GM21367 (cell line): Measurements from ENCODE around the gene BBOX1.

Experiments
- ATAC-seq: cut with Tn5 transposase; IDR thresholded peaks from one replicate; pipeline ENCODE4 v1.9.1; 2021; ENCODE audit not compliant: unreplicated experiment

BBOX1 gene

DNA sequence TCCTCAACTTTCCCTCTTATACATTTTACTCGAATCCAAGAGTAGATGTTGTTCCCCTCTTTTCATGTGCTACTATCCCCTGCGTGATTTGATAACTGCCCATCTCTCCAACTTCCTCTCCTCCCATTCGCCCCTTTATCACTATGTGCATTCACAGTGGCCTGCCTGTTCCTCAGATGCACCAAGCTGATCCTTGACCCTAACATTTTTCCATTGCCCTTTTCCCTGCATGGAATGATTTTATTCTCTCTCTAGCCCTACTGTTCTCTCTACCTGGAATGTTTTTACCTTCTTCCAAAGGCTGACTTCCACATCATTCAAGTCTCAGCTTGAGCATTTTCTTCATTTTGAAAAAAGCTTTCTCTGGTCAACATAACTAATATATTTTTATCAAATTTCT, 15.8 kb upstream of the BBOX1 start:
- ATAC-seq: no peak

DNA sequence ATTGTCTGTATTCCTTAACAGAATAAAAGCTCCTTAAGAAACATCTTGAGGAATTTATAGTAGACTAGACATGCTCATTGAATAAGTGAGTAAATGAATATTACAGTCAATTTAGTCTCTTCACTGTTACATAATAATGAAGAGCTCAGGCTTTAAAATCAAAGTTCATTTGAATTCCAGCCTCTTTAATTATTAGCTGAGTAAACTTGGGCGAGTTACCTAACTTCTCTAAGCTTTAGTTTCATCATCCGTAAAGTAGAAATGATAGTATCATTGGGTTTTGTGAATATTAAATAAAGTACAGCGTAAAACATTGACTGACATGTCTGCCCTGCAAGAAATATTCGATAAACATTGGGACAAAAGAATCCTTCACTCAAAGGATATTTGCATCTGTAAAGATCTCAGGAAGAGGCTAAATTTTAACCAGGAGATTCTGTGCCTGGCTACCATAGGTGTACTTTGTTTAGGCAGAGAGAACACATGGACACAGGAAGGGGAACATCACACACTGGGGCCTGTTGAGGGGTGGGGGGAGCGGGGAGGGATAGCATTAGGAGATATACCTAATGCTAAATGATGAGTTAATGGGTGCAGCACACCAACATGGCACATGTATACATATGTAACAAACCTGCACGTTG, 15.2 kb upstream of the BBOX1 start:
- ATAC-seq: no peak

- no peak for ATAC-seq
Measured at GRCh38 chr11:27025957-27026733, 14.5 kb upstream of the BBOX1 start.

DNA sequence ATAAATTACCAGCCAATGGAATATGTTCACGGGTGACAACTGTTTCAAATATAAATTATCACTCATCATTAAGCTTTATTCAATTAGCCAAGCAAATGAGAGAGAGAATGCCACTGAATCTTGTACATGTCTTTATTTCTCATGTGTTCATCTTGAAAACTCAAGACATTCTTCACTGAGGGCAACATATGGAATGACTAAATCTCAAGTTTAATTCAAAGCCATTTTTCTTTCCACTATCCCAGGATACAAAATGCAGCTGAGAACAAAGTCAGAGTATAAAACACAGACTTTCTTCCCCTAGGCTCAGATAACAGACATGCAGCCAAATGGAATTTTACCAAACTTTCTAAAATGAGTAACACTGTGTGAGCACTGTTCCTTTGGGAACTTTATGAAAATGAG, 12.1 kb upstream of the BBOX1 start:
- ATAC-seq: no peak

DNA sequence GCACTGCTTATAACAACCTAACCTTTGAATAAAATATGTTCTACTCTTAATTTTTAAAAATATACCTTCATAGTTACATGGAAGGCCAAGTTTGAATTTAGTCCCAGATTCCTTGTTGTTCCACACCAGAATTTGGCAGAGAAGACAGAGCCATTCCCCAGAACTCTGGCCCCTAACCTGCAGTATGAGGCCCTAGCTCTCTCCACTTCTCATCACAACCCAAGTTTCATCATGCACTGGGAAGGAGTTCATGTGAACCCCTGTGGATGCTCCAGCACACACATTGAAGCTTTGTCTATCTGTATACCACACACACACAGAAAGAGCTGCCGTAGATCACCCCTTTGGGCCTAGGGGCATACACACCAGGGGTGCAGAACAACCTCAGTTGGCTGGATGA, 10.6 kb upstream of the BBOX1 start:
- no peak for ATAC-seq

GRCh38 chr11:27031754-27032153, 8.9 kb upstream of the BBOX1 start:
- no peak for ATAC-seq

DNA sequence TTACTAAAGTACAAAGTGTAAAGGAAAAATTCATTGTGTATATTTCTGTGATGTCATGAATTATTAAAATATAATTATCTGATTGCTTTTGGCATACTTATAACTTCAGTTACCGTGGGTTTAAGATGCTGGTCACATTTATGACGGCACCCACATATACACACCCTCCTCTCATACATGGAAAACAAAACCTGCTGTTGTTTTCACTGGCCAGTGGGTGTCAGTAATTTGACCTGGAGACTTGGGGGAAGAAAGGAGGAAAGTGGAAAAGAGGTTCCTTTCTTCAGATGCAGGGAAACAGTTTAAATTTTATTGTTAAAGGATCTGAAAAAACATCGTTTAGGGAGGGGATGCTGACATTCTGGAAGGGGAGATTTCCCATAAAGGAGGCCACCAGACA, 742 bp upstream of the BBOX1 start:
- ATAC-seq: no peak

DNA sequence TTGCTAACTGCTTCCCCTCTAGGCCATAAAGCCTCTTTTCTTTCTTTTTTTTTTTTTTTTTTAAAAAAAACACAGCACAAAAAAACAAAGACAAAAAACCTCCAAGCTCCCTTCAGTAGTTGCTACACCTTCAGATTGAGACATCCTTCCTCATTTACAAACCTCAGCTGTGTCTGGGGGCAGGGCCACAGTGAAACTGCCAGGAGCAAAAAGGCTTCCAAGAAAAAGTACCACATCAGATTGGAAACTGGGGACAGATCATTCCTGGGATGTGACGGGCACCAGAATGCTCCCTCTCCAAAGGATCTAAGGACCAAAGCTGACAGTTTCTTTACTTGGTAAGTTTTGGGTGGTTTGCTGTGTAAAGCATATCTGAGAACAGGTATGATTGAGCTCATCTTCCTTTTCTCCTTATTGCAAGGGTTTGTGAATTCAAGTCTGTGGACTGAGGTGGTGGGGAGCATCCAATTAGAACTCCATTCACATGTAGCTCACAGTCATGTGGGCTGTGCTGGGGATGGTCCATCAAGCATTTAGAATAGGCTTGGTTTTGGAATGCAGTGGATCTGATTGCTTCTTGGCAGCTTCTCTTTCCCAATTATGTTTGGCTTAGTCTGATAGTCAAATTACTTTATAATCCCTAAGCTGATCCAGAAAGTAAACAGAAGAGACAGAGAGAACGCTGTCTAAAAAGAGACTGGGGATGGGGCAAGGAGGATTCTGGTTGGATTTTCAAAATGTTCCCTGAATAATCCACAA, 705 bp downstream of the BBOX1 start:
- ATAC-seq: no peak

DNA sequence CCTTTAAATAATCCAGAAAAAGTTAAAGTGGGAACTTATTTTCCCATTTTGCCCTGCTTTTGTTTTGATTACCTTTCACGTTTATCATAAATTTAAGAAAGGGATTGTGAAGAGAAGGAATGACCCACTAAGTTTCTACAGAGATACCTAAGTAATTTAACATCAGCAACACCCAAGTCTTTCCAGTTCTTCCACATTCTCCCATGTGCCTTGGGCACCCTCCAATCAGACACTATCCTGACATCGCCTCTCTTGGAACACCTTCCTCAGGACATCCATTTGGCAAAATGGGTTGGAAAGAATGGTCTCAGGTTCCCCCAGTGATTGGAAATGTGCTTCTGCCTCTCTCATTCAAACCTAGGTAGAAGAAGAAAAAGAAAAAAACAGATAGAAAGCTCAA, 6.3 kb downstream of the BBOX1 start:
- ATAC-seq: no peak

DNA sequence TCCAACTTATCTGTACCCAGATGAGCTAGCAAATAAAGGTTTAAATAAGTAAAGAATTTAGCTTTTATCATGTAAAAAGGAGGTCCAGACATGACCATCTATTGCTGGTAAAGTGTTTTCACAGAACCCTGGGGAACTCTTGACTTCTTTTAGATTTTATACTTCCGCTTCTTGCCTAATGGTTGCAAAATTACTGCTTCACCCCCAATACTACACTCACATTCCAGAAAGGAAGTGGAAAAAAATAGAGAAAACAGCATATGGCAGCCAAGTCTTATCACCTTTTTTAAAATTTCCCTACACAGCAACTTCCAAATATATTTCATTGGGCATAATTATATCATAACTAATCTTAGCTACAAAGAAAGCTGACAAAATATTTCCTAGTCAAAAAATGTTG, 12.1 kb downstream of the BBOX1 start:
- no peak for ATAC-seq

DNA sequence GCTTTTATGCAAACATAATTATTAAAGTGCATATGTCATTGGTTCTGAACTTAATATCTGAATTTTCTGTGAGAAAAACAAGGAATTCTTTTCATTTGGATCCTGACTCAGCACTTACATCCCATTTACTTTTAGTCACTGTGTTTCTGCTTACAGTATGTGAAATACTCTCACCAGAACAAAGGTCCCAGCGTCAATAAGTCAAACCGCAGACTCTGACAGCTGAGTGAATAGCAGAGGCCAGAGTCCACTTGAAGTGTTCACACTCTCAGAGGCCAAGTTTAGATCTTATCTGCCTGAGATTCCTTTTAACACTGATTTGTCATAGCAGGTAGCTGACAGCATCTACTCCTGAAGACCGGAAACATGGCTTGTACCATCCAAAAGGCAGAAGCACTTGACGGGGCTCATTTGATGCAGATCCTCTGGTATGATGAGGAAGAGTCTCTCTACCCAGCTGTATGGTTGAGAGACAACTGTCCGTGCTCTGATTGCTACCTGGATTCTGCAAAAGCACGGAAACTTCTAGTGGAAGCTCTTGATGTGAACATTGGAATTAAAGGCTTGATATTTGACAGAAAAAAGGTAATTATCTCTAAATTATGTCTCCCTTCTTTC, 14.6 kb downstream of the BBOX1 start:
- ATAC-seq: no peak

GRCh38 chr11:27057091-27057780, 16.6 kb downstream of the BBOX1 start:
- no peak for ATAC-seq

DNA sequence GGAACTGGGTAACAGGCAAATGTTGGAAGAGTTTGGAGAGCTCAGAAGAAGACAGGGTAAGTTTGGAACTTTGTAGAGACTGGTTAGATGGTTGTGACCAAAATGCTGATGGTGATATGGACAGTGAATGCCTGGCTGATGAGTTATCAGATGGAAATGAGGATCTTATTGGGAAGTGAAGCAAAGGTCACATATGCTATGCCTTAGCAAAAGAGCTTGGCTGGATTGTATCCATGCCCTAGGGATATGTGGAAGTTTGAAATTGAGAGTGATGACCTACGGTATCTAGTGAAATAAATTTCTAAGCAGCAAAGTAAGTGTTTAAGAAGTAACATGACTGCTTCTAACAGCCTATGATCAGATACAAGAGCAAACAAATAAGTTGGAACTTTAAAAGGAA, 17.8 kb downstream of the BBOX1 start:
- no peak for ATAC-seq

GRCh38 chr11:27059431-27059830, 18.8 kb downstream of the BBOX1 start:
- ATAC-seq: no peak

DNA sequence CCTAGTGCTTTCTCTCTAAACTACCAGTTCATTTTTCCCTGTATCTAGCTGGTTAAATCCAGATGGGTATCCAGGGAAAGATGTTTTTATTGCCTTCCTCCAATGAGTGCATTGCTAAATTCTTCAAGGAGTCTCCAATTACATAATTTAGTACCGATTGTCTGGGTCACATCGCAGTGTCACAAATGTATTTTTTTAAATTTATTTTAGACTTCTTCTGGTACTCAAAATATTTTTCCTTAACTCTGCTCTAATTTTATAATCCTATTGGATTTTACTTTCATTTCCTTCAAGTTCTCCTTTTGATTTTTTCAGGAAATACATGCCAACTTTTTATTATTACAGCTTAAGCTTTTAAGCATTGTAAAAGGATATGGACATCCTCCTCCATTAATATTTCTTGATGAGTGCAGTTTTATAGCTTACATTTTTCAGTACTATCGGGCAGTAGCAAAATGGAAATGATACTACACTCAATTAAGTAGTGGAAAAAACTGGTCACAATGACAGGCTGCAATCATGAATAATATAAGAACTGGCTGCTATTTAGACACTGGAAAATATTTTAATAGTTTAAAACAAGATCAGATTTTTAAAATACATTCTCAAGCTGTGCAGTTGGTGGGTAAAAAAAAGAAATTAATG, 20.3 kb downstream of the BBOX1 start:
- ATAC-seq: no peak

DNA sequence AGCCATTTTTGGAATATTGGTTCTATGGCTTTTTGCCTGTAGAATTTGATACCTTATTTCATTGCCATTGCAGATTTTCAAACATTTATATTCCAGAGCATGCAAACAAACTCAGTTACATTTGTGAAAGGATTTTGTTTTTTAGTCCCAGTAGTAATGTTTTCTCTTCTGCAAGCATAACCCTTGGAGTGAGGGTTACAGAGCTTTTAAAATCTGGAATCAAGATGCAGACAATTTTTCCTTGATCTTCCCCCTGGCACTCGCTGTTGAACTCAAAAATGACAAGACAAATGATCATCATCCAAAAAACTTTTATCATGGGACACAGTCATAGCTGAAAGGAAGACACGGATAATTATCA, 20.8 kb downstream of the BBOX1 start:
- ATAC-seq: no peak

GRCh38 chr11:27064086-27064485, 23.5 kb downstream of the BBOX1 start:
- no peak for ATAC-seq

- no peak for ATAC-seq
Measured at GRCh38 chr11:27075192-27075591, 34.6 kb downstream of the BBOX1 start.

DNA sequence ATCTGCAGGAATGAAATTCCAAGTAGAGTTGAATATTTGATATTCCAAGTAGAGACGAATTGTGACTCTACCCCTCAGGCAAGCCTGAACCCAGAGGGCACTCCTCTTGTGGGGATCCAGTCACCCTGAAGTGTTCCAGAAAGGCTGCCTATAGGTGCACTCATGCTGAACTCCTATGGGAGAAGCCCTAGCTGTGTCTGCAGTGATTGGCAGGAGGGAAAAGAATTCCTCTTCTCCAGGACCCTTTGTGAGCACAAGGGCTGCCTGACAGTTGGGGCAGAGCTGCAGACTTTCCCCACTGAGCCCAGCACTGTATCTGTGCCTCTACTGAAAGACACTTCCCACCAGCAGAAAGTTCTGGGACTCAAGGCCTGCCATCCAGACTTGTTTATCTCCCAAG, 35.0 kb downstream of the BBOX1 start:
- ATAC-seq: no peak

DNA sequence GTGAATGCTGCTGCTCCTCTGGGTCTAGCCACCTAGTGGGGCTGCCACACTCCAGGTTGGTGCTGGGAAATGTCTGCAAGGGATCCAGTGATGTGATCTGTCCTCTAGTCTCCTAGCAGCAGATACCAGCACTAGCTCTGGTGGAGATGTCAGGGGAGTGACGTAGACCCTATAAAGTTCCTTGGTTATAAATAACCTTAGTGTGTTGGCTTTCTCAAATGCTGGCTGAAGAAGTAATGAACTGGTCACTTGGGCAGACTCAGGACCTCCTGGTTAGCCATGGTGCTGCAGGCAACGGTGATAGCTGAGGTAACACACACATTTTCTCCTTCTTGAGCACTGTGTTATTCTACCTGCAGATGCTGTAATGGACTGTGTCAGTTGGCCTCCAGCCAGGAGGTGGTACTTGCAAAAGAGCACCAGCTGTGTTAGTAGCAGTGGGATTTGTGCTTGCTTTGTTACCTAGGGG, 35.5 kb downstream of the BBOX1 start:
- no peak for ATAC-seq

DNA sequence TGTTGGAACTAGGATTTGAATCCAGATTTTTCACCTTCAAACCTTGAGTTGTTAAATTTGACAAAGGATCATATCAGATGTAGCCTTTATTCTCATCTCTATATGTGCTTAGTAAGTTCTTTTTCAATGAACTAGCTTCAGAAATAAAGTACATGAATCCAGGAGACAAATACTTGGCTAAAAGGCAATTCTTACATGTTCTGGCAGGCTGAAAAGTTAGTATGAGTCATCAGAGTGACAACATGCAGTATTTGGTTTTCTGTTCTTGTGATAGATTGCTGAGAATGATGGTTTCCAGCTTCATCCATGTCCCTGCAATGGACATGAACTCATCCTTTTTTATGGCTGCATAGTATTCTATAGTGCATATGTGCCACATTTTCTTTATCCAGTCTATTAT, 40.4 kb downstream of the BBOX1 start:
- no peak for ATAC-seq
